ENCODE data around the gene GIMAP7.
"Not testable (repeated sequence)": the region's sequence is repeated elsewhere in the genome, so short reads cannot be mapped to it uniquely, and the experiment has no call there.

The GIMAP7 gene

GRCh38 chr7:150513758-150514157, 914 bp upstream of the GIMAP7 start:
- DNase-seq (ENCODE audit: low read depth in 2 of 2): no peak

GRCh38 chr7:150515248-150516147, 826 bp downstream of the GIMAP7 start:
- no peak for DNase-seq (ENCODE audit: low read depth in 2 of 2)

DNA sequence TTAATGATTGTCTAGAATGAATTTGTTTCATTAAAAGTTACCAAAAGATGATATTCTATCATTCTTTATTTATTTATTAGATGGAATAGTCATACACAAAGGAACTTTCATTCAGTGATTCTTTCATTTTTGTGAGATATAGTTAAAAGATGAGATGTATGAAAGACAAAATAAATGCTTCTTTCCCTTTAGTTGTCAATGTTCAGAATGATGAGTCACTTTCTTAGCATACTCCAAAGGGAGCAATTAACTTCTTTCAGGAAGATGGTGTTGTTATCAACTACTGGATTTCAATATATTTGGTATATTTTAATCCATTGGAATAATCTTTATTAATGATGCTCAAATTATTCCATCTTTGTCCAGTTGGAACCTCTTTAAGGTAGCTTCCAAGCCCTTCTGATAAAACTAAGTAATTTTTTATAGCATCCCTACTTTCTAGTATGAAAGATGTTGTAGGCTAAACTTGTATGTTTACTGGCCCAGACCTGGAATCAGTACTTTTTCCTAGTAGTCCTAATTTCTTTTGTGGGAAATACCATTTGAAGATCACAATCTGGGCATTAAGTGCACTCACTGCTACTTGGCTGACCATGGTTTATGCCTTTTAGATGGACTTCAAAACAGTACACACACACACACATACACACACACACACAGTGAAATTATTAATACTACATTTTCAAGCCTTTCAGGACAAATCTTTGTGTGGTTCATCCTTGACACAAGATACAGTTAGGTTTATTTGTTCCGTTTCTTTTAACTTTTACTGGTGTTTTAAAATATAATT, 2.5 kb downstream of the GIMAP7 start:
- no peak for DNase-seq (ENCODE audit: low read depth in 2 of 2)

- no peak for DNase-seq (ENCODE audit: low read depth in 2 of 2)
Measured at GRCh38 chr7:150519310-150519709, 4.6 kb downstream of the GIMAP7 start.

DNA sequence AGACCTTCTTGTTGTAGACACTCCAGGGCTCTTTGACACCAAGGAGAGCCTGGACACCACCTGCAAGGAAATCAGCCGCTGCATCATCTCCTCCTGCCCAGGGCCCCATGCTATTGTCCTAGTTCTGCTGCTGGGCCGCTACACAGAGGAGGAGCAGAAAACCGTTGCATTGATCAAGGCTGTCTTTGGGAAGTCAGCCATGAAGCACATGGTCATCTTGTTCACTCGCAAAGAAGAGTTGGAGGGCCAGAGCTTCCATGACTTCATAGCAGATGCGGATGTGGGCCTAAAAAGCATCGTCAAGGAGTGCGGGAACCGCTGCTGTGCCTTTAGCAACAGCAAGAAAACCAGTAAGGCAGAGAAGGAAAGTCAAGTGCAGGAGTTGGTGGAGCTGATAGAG, 5.5 kb downstream of the GIMAP7 start:
- DNase-seq (ENCODE audit: low read depth in 2 of 2): no peak

DNA sequence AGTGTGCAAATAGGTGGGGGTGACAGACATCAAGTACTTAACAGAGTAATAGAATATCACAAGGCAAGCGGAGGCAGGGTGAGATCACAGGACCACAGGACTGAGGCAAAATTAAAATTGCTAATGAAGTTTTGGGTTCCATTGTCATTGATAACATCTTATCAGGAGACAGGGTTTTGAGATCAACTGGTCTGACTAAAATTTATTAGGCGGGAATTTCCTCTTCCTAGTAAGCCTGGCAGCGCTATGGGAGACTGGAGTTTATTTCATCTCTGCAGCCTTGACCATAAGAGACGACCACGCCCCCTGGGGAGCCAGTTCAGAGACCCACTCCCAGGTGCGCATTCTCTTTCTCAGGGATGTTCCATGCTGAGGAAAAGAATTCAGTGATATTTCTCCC, 8.3 kb downstream of the GIMAP7 start:
- not testable (repeated sequence) for DNase-seq (ENCODE audit: low read depth in 2 of 2)

- DNase-seq (ENCODE audit: low read depth in 2 of 2): no peak
Measured at GRCh38 chr7:150524018-150524417, 9.3 kb downstream of the GIMAP7 start.

GRCh38 chr7:150531704-150532103, 17.0 kb downstream of the GIMAP7 start:
- no peak for DNase-seq (ENCODE audit: low read depth in 2 of 2)

- DNase-seq (ENCODE audit: low read depth in 2 of 2): no peak
Measured at GRCh38 chr7:150538259-150538658, 23.6 kb downstream of the GIMAP7 start.

DNA sequence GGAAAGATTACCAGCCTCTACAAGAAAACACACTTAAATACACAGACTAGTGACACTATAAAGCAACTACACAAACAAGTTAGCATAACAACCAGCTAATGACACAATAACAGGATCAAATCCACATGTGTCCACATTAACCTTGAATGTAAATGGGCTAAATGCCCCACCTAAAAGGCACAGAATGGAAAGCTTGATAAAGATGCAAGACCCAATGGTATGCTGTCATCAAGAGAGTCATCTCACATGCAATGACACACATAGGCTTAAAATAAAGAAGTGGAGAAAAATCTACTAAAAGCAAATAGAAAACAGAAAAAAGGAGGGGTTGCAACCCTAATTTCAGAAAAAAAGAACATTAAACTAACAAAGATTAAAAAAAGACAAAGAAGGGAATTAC, 38.5 kb downstream of the GIMAP7 start:
- DNase-seq (ENCODE audit: low read depth in 2 of 2): no peak

DNA sequence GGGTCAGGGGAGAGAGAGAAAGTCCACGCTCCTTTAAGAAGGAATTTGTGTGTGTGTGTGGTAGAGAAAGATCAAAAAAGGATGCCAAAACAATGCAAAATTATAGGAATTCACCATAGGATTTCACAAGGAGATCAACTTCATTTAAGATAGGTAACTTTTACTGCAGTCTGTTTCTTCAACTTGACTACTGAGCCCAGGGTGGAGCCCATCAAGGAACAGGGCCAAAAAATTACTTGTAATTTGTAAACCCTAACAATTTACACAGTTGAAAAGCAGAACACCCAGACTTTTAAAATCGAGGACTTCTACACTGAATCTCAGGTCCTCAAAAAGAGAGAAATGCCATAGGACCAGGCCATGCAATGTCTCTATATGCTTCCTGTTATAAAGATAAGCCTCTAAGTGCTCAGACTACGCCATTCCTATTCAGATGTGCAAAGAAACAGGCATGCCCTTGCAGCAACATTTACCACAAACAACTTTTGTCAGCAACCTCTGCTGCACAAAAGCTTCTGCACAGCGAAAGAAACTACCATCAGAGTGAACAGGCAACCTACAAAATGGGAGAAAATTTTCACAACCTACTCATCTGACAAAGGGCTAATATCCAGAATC, 42.0 kb downstream of the GIMAP7 start:
- no peak for DNase-seq (ENCODE audit: low read depth in 2 of 2)

DNA sequence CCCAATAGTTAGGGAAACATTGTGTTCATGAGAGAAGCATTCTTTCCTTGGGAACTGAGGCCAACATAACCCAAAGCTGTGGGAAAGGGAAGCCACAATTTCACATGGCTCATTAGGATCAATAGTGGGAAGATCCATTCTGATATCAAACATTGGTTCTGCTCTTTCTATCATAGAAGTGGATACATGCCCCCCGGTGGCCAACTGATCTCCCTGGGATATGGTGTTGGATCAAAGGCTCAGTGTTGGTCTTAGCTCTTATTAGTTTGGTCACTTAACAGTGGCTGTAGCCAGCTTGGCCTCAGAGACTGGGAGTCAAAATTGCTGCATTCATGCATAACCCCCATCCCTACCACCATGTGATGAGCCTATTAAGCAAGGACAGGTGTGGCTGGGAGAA, 45.8 kb downstream of the GIMAP7 start:
- no peak for DNase-seq (ENCODE audit: low read depth in 2 of 2)

- no peak for DNase-seq (ENCODE audit: low read depth in 2 of 2)
Measured at GRCh38 chr7:150562919-150563318, 48.2 kb downstream of the GIMAP7 start.

GRCh38 chr7:150564006-150564405, 49.3 kb downstream of the GIMAP7 start:
- DNase-seq (ENCODE audit: low read depth in 2 of 2): no peak

DNA sequence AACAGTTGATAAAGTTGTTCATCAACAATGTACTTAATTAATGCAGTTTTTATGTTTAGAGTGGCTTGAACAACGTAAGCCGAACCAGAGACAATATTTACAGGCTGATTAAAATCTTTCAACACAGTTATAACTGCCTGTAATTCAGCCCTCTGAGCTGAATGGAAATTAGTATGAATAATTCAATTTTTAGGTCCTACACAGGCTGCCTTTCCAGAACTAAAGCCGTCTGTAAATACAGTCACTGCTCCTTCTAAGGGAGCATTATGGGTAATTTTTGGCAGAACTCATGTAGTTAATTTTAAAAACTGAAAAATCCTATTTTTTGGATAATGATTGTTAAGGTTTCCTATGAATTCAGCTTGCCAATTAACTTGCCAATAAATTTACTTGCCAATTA, 49.9 kb downstream of the GIMAP7 start:
- DNase-seq (ENCODE audit: low read depth in 2 of 2): no peak

- no peak for DNase-seq (ENCODE audit: low read depth in 2 of 2)
Measured at GRCh38 chr7:150565239-150565638, 50.6 kb downstream of the GIMAP7 start.

- DNase-seq (ENCODE audit: low read depth in 2 of 2): no peak
Measured at GRCh38 chr7:150566123-150566522, 51.5 kb downstream of the GIMAP7 start.

DNA sequence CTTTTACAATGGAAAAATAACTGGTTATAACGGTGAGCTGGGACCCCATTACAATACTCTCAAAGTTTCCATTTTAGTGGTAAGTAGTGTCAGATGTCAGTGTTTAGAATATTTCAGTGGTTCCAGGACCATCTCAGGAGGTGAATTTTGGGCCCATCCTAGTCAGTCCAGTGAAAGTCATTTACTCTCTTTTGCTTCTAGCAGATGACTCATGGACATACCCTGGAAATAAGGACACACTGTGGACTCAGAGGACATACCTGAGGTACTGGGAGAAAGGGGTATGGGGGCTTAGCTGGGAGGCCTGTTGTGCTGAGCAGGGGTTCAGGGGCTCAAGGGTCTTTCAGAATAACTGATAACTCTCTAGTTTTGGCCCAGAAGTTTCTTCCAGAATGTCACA, 51.9 kb downstream of the GIMAP7 start:
- DNase-seq (ENCODE audit: low read depth in 2 of 2): no peak

DNA sequence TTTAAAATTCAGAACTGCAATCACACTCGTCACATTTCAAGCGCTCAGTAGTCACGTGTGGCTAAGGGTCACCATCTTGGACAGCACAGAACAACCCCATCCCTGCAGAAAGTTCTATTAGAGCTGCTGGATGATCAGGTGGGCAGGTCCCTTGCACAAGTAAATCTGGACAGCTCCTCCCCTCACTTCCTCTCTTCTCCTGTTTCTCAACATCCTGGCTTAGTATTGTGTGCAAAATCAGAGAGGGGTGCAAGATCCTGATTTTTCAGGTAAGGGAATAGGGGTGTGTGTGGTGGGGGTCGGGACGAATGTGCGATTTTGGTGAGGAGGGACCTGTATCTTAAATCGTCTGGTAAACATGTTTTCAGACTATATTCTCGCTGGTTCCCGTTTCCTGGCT, 52.5 kb downstream of the GIMAP7 start, which contains the start of gene GIMAP4:
Gene GIMAP4 (plus strand): TSS at position 222 of the 400 bp plus-strand sequence. CDS start 2,512 bp downstream, outside the sequence.
- DNase-seq (ENCODE audit: low read depth in 2 of 2): no peak

DNA sequence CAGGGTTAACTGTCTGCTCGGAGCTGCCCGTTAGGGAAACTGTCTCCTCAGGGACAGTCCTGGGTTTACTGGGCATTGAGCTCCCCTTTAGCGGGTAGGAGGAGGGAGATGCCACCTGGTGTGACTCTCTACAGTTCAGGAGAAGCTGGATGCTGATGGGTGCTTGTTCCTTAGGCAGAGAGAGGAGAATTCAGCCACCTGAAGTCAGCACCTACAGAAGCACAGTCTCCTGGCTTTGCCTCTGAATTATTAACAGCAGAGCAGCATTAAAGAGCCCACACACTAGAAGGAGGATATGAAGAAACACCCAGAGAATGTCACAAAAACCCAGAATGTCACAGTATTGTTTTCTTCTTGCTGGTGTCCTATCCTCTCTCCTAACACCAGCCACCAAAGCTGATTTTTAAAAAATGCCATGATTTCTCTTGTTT, 53.2 kb downstream of the GIMAP7 start:
- DNase-seq (ENCODE audit: low read depth in 2 of 2): no peak

DNA sequence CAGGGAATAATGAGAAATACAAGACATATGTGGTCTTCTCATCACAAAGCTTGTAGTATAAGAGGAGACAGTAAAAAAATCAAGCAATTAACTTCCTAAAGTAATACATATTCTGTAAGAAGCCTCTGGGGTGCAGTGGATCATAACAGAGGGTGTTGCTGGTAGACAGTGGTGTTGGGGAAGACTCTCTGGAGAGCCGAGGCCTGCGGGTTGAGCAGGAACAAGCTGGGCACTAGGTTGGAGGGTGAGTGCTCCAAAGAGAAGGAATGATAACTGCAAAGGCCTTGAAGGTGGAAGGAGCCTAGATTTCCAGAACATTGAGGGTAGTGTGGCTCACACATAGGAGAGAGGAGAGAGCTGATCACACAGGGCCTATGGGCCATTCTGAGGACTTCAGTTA, 54.0 kb downstream of the GIMAP7 start:
- DNase-seq (ENCODE audit: low read depth in 2 of 2): no peak

DNA sequence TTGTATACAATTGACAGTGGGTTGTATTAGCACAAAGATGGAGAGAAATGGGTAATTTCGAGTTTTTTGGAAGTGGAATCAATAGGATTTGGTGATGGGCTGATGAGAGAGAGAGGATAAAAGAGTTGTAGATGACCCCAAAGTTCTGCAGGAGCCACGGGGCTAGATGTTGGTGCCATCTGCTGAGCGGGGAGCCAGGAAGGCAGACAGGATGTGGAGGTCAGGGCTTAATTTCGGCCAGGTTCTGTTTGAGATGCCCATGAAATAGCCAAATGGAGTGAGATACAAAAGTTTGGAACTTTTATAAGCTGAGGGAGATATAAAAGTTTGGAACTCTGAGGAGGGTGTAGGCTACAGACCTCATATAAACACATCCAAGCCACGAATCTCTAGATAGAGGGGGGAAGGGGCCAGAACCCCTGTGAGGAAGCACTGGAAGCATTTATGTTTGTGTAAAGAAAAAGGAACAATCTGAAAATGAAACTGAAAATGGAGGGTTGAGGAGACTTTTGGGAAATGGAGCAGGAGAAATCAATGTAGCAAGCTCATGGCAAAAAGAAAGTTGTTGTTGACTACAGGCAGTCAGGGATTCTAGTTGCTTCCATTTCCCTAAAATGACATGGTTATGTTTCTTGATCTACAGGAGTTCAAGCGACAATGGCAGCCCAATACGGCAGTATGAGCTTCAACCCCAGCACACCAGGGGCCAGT, 54.7 kb downstream of the GIMAP7 start:
- no peak for DNase-seq (ENCODE audit: low read depth in 2 of 2)

Measured in stimulated activated CD4-positive, alpha-beta T cell treated with anti-CD3 and anti-CD28 coated beads, Interleukin-15, amount 100 ng/mL, for 48 hours (primary cell).